OCI-LY3 (cell line): Measurements from ENCODE around the gene DUSP7.

Experiments
- H2AFZ ChIP-seq: fragments of 200-600, 300-600 bp; shearing (Covaris generic); 2 replicates; pipeline ENCODE4 v1.6.0; 2014; ENCODE audit warnings: antibody characterized with exemption, low read depth, low read length
- H3K27ac ChIP-seq: fragments of 200-600, 300-600 bp; sonication (generic); 2 replicates; pipeline ENCODE4 v1.5.1; 2014; ENCODE audit warnings: mild to moderate bottlenecking, low read length, moderate library complexity, mixed read lengths
- H3K27me3 ChIP-seq: fragments of 200-600, 300-600 bp; sonication (generic); 2 replicates; pipeline ENCODE4 v1.6.1; 2014; ENCODE audit warnings: low read depth, low read length, mixed read lengths
- H3K36me3 ChIP-seq: fragments of 200-600, 300-600 bp; sonication (generic); replicated peaks from 2 replicates; pipeline ENCODE3; 2014; ENCODE audit warnings: low read depth, low read length, mixed read lengths
- H3K4me1 ChIP-seq: fragments of 300-600, 200-600 bp; sonication (generic); 2 replicates; pipeline ENCODE4 v1.6.1; 2014; ENCODE audit warnings: low read length, mixed read lengths
- H3K4me2 ChIP-seq: fragments of 200-600, 300-600 bp; sonication (generic); 2 replicates; pipeline ENCODE4 v1.6.1; 2014; ENCODE audit warnings: low read length, mixed read lengths
- H3K4me3 ChIP-seq: fragments of 300-600, 200-600 bp; sonication (generic); 2 replicates; pipeline ENCODE4 v1.5.1; 2014; ENCODE audit warnings: antibody characterized with exemption, mild to moderate bottlenecking, low read length, moderate library complexity
- H3K79me2 ChIP-seq: fragments of 300-600, 200-600 bp; shearing (Covaris generic); 2 replicates; pipeline ENCODE4 v1.6.1; 2014; ENCODE audit warnings: mild to moderate bottlenecking, low read length, mixed read lengths
- H3K9ac ChIP-seq: fragments of 300-600, 200-600 bp; shearing (Covaris generic); 2 replicates; pipeline ENCODE4 v1.6.0; 2014; ENCODE audit warnings: mild to moderate bottlenecking, low read length, moderate library complexity
- H3K9me3 ChIP-seq: fragments of 200-600, 300-600 bp; shearing (Covaris generic); 2 replicates; pipeline ENCODE4 v1.6.1; 2014; ENCODE audit warnings: low read length, mixed read lengths; ENCODE audit not compliant: insufficient read depth
- H4K20me1 ChIP-seq: fragments of 200-600, 300-600 bp; sonication (generic); 2 replicates; pipeline ENCODE4 v1.6.1; 2016; ENCODE audit warnings: low read length, mixed read lengths; ENCODE audit not compliant: insufficient read depth
- CTCF ChIP-seq: fragments of 200-600, 300-600 bp; sonication (generic); IDR thresholded peaks from 2 replicates; pipeline ENCODE4 v1.5.1; 2014; ENCODE audit warnings: antibody characterized with exemption, low read length, low read depth
- EZH2phosphoT487 ChIP-seq: fragments of 200-600 bp; shearing (Covaris generic); IDR thresholded peaks from 2 replicates; pipeline ENCODE4 v1.6.1; 2018; ENCODE audit warnings: antibody characterized with exemption, mixed run types, low read depth

The DUSP7 gene

GRCh38 chr3:52056521-52056967 lies at the start of gene DUSP7:
Gene DUSP7, minus strand, starts transcription at chr3:52056571. Its CDS starts 205 bp downstream, at chr3:52056366.
- H3K4me3 ChIP-seq = peak within 1 kb of the TSS; percentile 82
- H3K4me2 ChIP-seq = peak within 1 kb of the TSS; percentile 93
- H4K20me1 ChIP-seq = no peaks in the 10 kb centered on the region; the same call in 1 of the 2 replicates
- peak within 1 kb of the TSS; percentile 44 for H2AFZ ChIP-seq
- H3K4me1 ChIP-seq = peaks cover 29% of the 10 kb centered on the region
- peak within 1 kb of the TSS; percentile 69 for H3K9ac ChIP-seq
- no peaks in the 10 kb centered on the region for H3K9me3 ChIP-seq
- peak within 1 kb of the TSS; percentile 40 for H3K27ac ChIP-seq
- H3K27me3 ChIP-seq = no peaks in the 10 kb centered on the region
- peaks cover 11% of the 10 kb centered on the region for H3K36me3 ChIP-seq
- TF ChIP-seq EZH2phosphoT487 (no peak), CTCF (no peak)
- peaks cover 8% of the 10 kb centered on the region; the same call in 1 of the 2 replicates for H3K79me2 ChIP-seq

GRCh38 chr3:52104684-52105640 lies 48.6 kb upstream of the DUSP7 start:
- peaks cover 46% of the 10 kb centered on the region for H3K36me3 ChIP-seq
- peaks cover 6% of the 10 kb centered on the region; the same call in 1 of the 2 replicates for H3K9me3 ChIP-seq

GRCh38 chr3:52102934-52103333 lies 46.6 kb upstream of the DUSP7 start:
- Histone ChIP-seq H3K4me2 (no peak overlapping the region), H3K36me3 (peaks cover 37% of the 10 kb centered on the region), H4K20me1 (no peaks in the 10 kb centered on the region), H3K27me3 (no peaks in the 10 kb centered on the region), H3K4me3 (no peak overlapping the region), H3K9ac (no peak overlapping the region), H3K4me1 (no peaks in the 10 kb centered on the region), H2AFZ (no peak overlapping the region), H3K79me2 (no peaks in the 10 kb centered on the region), H3K27ac (no peak overlapping the region), H3K9me3 (peaks cover 6% of the 10 kb centered on the region; the same call in 1 of the 2 replicates)
- TF ChIP-seq EZH2phosphoT487 (no peak), CTCF (no peak)

More at GRCh38 chr3:52104684-52105640, 48.6 kb upstream of the DUSP7 start:
- H3K4me1 ChIP-seq = no peaks in the 10 kb centered on the region
- no peak overlapping the region for H3K4me2 ChIP-seq
- no peaks in the 10 kb centered on the region for H3K79me2 ChIP-seq
- H4K20me1 ChIP-seq = no peaks in the 10 kb centered on the region
- H2AFZ ChIP-seq = no peak overlapping the region
- no peak overlapping the region for H3K9ac ChIP-seq
- no peaks in the 10 kb centered on the region for H3K27me3 ChIP-seq
- TF ChIP-seq EZH2phosphoT487 (no peak), CTCF (no peak)
- no peak overlapping the region for H3K27ac ChIP-seq
- no peak overlapping the region for H3K4me3 ChIP-seq

- no peaks in the 10 kb centered on the region for H3K27me3 ChIP-seq
- H3K79me2 ChIP-seq = no peaks in the 10 kb centered on the region
- no peak overlapping the region for H2AFZ ChIP-seq
- no peaks in the 10 kb centered on the region for H3K4me1 ChIP-seq
- H3K36me3 ChIP-seq = peaks cover 41% of the 10 kb centered on the region
- TF ChIP-seq CTCF = no peak
- TF ChIP-seq EZH2phosphoT487 = no peak
- no peak overlapping the region for H3K4me2 ChIP-seq
- no peaks in the 10 kb centered on the region for H4K20me1 ChIP-seq
- no peak overlapping the region for H3K4me3 ChIP-seq
- no peak overlapping the region for H3K27ac ChIP-seq
- H3K9me3 ChIP-seq = peaks cover 6% of the 10 kb centered on the region; the same call in 1 of the 2 replicates
- H3K9ac ChIP-seq = no peak overlapping the region
Measured at GRCh38 chr3:52099001-52099401, 42.6 kb upstream of the DUSP7 start.
